HCT116 (cell line): ENCODE results near the gene TAF4.
A peak's percentile ranks its signal among the peaks of the same experiment; 100 is the strongest.

Experiments
- CEBPB ChIP-seq: IDR thresholded peaks from 2 replicates; pipeline ENCODE4 v1.6.1; 2012; ENCODE audit warnings: low read depth
- CTCF ChIP-seq, 3 experiments: fragments of 200-600 bp in 1 of 3; sonication (generic) in 1 of 3; IDR thresholded peaks in 2 of 3; conservative IDR thresholded peaks in 1 of 3; 2 replicates each; pipeline ENCODE4 v1.5.1; 2012 to 2017; ENCODE audit warnings: low read depth in 2 of 3, low read length in 2 of 3, antibody characterized with exemption in 1 of 3, borderline replicate concordance in 1 of 3, control low read depth in 1 of 3, mild to moderate bottlenecking in 1 of 3, mixed read lengths in 1 of 3, mixed run types in 1 of 3, moderate library complexity in 1 of 3; ENCODE audit not compliant: insufficient read depth in 1 of 3
- ELF1 ChIP-seq: IDR thresholded peaks from 2 replicates; pipeline ENCODE4 v1.6.1; 2012; ENCODE audit warnings: low read depth, borderline replicate concordance
- EZH2 ChIP-seq: fragments of 200-600 bp; sonication (generic); IDR thresholded peaks from 2 replicates; pipeline ENCODE4 v1.6.1; 2017; ENCODE audit warnings: antibody characterized with exemption, mixed run types
- EZH2phosphoT487 ChIP-seq: fragments of 200-600 bp; IDR thresholded peaks from 2 replicates; pipeline ENCODE4 v1.6.1; 2018; ENCODE audit warnings: antibody characterized with exemption, borderline replicate concordance
- MAX ChIP-seq: IDR thresholded peaks from 2 replicates; pipeline ENCODE4 v1.6.1; 2012
- POLR2A ChIP-seq: IDR thresholded peaks from 2 replicates; pipeline ENCODE4 v1.7.0; 2011; ENCODE audit warnings: borderline replicate concordance; ENCODE audit not compliant: insufficient read depth, insufficient read length; ENCODE audit errors: extremely low read depth
- POLR2AphosphoS5 ChIP-seq: IDR thresholded peaks from 2 replicates; pipeline ENCODE4 v1.6.1; 2011; ENCODE audit warnings: mild to moderate bottlenecking, low read depth, low read length, moderate library complexity
- RAD21 ChIP-seq: IDR thresholded peaks from 2 replicates; pipeline ENCODE4 v1.6.1; 2012; ENCODE audit warnings: low read depth, mild to moderate bottlenecking
- REST ChIP-seq: IDR thresholded peaks from 2 replicates; pipeline ENCODE4 v1.6.1; 2012; ENCODE audit warnings: low read depth
- SIN3A ChIP-seq: IDR thresholded peaks from 2 replicates; pipeline ENCODE4 v1.6.1; 2012; ENCODE audit warnings: low read depth
- YY1 ChIP-seq: IDR thresholded peaks from 2 replicates; pipeline ENCODE4 v1.6.1; 2011; ENCODE audit warnings: low read length, low read depth, moderate library complexity, mild to moderate bottlenecking; ENCODE audit not compliant: insufficient replicate concordance; ENCODE audit errors: extremely low read depth
- ZFX ChIP-seq: fragments of 450-650 bp; IDR thresholded peaks from 2 replicates; pipeline ENCODE4 v1.6.1; 2017
- ZNF274 ChIP-seq: fragments of 200-500 bp; sonication (Bioruptor generic); IDR thresholded peaks from 2 replicates; pipeline ENCODE4 v1.6.1; 2014; ENCODE audit warnings: mild to moderate bottlenecking, low read depth, low read length, inconsistent platforms

GRCh38 chr20:62068997-62069396 lies 3.3 kb upstream of the TAF4 start:
- TF ChIP-seq ELF1, result no peak
- 0 out of 6 replicates have a peak, but pooled peaks of 1 of the 3 experiments have one; percentile 4 for TF ChIP-seq CTCF (IDR thresholded peaks at IDR 0.05 in 2 of 3, conservative IDR thresholded peaks at IDR 0.05 in 1 of 3; ENCODE audit: borderline replicate concordance in 1 of 3, insufficient read depth in 1 of 3, low read depth in 2 of 3, low read length in 2 of 3)
- no peak for TF ChIP-seq POLR2A
- TF ChIP-seq ZNF274, result no peak
- TF ChIP-seq MAX, result no peak
- TF ChIP-seq EZH2, result no peak
- TF ChIP-seq REST, result no peak
- TF ChIP-seq POLR2AphosphoS5, result no peak
- no peak for TF ChIP-seq RAD21
- no peak for TF ChIP-seq EZH2phosphoT487
- no peak for TF ChIP-seq SIN3A
- TF ChIP-seq CEBPB, result no peak
- TF ChIP-seq YY1, result no peak
- TF ChIP-seq ZFX, result no peak
